Adipocyte (in vitro differentiated cells): ENCODE measurements around the gene NFIB.

Source experiments
- DNase-seq: peaks from one replicate; pipeline ENCODE4 v3.0.0-alpha.2; 2015; ENCODE audit warnings: low read depth
- H3K27me3 ChIP-seq: replicated peaks from 2 replicates; pipeline ENCODE4 v1.7.0; 2013; ENCODE audit warnings: mild to moderate bottlenecking, low read length, moderate library complexity; ENCODE audit not compliant: control insufficient read depth, insufficient read depth
- H3K36me3 ChIP-seq: 2 replicates; pipeline ENCODE4 v1.7.0; 2013; ENCODE audit warnings: low read length, mild to moderate bottlenecking, moderate library complexity; ENCODE audit not compliant: control insufficient read depth, insufficient read depth, severe bottlenecking
- H3K4me1 ChIP-seq: 2 replicates; pipeline ENCODE4 v1.7.0; 2013; ENCODE audit warnings: mild to moderate bottlenecking, low read length, moderate library complexity; ENCODE audit not compliant: control insufficient read depth, insufficient read depth
- H3K4me3 ChIP-seq: 2 replicates; pipeline ENCODE4 v1.7.0; 2013; ENCODE audit warnings: mild to moderate bottlenecking, low read length, moderate library complexity
- H3K9ac ChIP-seq: 2 replicates; pipeline ENCODE4 v1.7.0; 2013; ENCODE audit warnings: mild to moderate bottlenecking, low read length, moderate library complexity
- H3K9me3 ChIP-seq: 2 replicates; pipeline ENCODE4 v1.7.0; 2013; ENCODE audit warnings: mild to moderate bottlenecking, low read length, moderate library complexity; ENCODE audit not compliant: control insufficient read depth

The NFIB gene

GRCh38 chr9:14300588-14300987 lies 13.4 kb downstream of the NFIB start:
- Histone ChIP-seq H3K27me3 (no peaks in the 10 kb centered on the region), H3K9me3 (no peaks in the 10 kb centered on the region), H3K9ac (no peak overlapping the region), H3K36me3 (peaks cover 7% of the 10 kb centered on the region), H3K4me1 (peaks cover 52% of the 10 kb centered on the region), H3K4me3 (no peak overlapping the region)
- DNase-seq, result no peak

DNA sequence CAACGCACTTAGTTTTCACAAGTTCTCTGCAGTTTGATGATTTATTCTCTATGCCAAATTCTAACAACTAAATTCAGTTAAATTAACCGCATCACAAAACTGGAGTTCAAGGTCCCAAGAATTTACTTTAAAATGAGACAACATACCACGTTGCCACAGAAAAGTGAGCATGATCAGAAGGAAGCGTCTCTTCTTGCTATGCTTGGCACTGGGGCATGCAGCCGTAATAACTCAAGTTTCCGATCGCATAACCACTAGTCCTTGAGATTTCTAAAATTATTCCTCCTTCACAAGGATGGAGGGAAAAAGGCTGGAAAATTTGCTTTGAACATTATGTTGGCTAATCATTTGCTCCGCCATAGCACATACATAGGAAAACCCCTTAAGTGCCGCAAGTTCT lies 13.9 kb downstream of the NFIB start:
- Histone ChIP-seq H3K4me3 (no peak overlapping the region), H3K36me3 (peaks cover 5% of the 10 kb centered on the region), H3K4me1 (peaks cover 52% of the 10 kb centered on the region), H3K9me3 (no peaks in the 10 kb centered on the region), H3K9ac (no peak overlapping the region), H3K27me3 (no peaks in the 10 kb centered on the region)
- DNase-seq, result no peak

GRCh38 chr9:14298601-14299022 lies 15.3 kb downstream of the NFIB start:
- no peaks in the 10 kb centered on the region for H3K27me3 ChIP-seq
- H3K9ac ChIP-seq, result no peak overlapping the region
- H3K36me3 ChIP-seq, result peaks cover 3% of the 10 kb centered on the region
- no peak overlapping the region for H3K4me3 ChIP-seq
- peaks cover 64% of the 10 kb centered on the region for H3K4me1 ChIP-seq
- no peaks in the 10 kb centered on the region for H3K9me3 ChIP-seq
- DNase-seq, result no peak

GRCh38 chr9:14296495-14297113 lies 17.3 kb downstream of the NFIB start:
- H3K9me3 ChIP-seq, result no peaks in the 10 kb centered on the region
- peaks cover 3% of the 10 kb centered on the region for H3K36me3 ChIP-seq
- peaks cover 65% of the 10 kb centered on the region for H3K4me1 ChIP-seq
- H3K27me3 ChIP-seq, result no peaks in the 10 kb centered on the region
- H3K9ac ChIP-seq, result no peak overlapping the region
- no peak for DNase-seq
- no peak overlapping the region for H3K4me3 ChIP-seq

DNA sequence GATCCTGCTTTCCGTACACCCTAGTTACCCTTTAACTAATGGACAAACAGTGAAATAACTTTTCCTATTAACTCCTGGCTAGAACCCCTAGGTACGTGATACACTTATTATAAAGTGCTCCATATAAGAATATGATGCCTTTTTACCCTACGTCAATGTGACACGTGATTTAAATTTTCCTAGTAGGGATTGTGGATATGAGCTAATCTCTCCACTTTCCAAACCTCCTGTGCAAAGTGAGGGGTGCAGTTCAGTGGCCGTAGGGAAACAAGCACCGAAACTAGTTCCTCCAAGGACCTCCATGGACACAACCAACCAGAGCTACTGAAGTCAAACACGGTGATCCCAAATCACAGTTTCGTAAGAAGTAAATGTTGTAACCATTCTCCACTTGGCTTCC lies 19.3 kb downstream of the NFIB start:
- Histone ChIP-seq H3K9ac (no peak overlapping the region), H3K4me3 (peak overlapping the region; percentile 64)

GRCh38 chr9:14293801-14294200 lies 20.1 kb downstream of the NFIB start:
- Histone ChIP-seq H3K9ac (no peak overlapping the region), H3K36me3 (peaks cover 3% of the 10 kb centered on the region), H3K4me1 (peaks cover 55% of the 10 kb centered on the region), H3K4me3 (peak overlapping the region; percentile 24), H3K27me3 (no peaks in the 10 kb centered on the region), H3K9me3 (no peaks in the 10 kb centered on the region)
- DNase-seq, result no peak

More for the DNA sequence above, 19.3 kb downstream of the NFIB start:
- Histone ChIP-seq H3K9me3 (no peaks in the 10 kb centered on the region), H3K36me3 (peaks cover 3% of the 10 kb centered on the region), H3K27me3 (no peaks in the 10 kb centered on the region), H3K4me1 (peaks cover 58% of the 10 kb centered on the region)
- no peak for DNase-seq

DNA sequence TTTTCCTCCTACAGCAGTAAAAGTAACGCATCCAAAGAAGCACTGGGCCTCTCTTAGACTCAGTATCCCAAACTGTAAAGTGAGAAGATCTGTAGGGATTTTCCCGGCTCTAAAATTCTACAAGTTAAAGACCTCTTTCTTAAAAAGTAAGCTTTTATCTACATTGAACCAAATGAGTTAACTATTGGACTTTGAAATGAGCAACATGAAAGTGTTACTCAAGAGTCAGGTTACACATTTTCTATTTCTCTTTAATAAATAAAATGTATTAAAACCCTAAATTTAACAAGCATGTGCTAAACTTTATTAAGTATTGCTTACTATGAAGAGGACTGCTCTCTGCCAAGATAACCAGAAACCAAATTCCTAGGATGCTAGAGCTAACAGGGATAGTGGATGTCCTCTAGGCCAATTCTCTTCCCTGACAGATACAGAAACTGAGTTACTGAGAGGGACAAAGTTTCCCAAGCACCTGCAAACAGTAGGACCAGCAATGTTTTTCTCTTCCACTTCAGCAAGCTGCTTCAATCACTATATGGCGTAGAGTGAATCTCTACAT lies 21.7 kb downstream of the NFIB start:
- Histone ChIP-seq H3K9me3 (no peaks in the 10 kb centered on the region), H3K4me1 (peaks cover 46% of the 10 kb centered on the region), H3K27me3 (no peaks in the 10 kb centered on the region), H3K9ac (no peak overlapping the region), H3K4me3 (no peak overlapping the region), H3K36me3 (peaks cover 3% of the 10 kb centered on the region)
- DNase-seq, result no peak

GRCh38 chr9:14289916-14290315 lies 24.0 kb downstream of the NFIB start:
- DNase-seq, result no peak
- Histone ChIP-seq H3K27me3 (no peaks in the 10 kb centered on the region), H3K36me3 (no peaks in the 10 kb centered on the region), H3K9ac (no peak overlapping the region), H3K4me1 (peaks cover 30% of the 10 kb centered on the region), H3K4me3 (no peak overlapping the region), H3K9me3 (no peaks in the 10 kb centered on the region)

DNA sequence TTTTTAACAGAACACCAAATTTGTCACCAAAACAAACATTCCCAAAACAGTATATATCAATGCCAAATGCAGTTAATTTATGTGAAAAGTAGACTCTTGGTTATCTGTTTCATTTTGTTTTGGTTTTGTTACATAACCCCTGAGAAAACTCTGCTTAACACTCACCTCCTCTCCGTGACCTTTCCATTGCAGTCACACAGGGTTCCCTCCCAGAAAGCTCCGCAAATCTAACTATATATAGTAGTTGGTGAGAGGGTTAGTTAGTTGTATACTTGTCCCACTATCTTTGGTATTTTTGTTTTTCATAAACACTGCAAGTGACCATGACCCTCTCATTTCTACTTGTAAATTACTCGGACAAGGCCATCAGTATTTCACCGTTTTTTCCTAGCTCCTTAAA lies 25.5 kb downstream of the NFIB start:
- no peak overlapping the region for H3K4me3 ChIP-seq
- no peak for DNase-seq
- H3K36me3 ChIP-seq, result no peaks in the 10 kb centered on the region
- H3K9me3 ChIP-seq, result no peaks in the 10 kb centered on the region
- no peak overlapping the region for H3K9ac ChIP-seq
- H3K4me1 ChIP-seq, result peaks cover 18% of the 10 kb centered on the region
- H3K27me3 ChIP-seq, result no peaks in the 10 kb centered on the region

DNA sequence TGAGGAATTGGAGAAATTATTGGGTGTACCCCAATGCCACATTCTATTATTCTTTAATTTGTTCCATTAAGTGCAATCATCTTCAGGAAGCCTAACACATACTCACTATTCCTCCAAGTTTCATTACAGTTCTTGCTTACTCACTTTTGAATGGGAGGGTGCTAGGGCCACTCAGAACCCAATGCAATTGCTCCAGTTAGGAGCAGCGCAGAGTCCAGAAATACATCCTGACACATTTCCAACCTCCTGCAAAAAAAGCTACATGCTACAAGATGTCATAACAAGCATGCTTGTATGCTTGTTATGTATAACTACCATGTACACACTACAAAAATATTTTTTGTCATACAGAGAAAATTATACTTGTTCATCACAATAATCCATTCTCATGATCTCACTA lies 27.8 kb downstream of the NFIB start:
- Histone ChIP-seq H3K9ac (no peak overlapping the region), H3K4me3 (no peak overlapping the region), H3K36me3 (no peaks in the 10 kb centered on the region), H3K4me1 (peaks cover 19% of the 10 kb centered on the region), H3K27me3 (no peaks in the 10 kb centered on the region), H3K9me3 (no peaks in the 10 kb centered on the region)
- DNase-seq, result no peak

DNA sequence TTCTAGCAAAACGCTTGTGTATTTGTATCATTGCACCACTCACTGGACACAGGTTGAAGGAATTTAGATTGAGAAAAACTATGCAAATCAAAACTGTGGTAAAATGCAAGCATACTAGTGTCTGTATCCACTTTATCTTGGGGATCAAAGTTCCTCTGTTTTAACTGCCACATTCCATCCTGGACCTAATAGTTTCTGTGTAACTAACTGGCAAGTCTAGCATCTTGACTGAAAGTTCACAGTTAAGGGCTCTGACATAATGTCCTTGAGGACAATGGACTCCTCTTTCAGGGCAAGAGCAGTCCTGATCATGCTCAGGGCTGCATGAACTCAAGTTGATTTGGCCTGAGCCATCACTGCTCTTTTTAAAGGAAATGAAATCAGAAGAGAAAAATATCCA lies 30.7 kb downstream of the NFIB start:
- no peaks in the 10 kb centered on the region for H3K9me3 ChIP-seq
- no peaks in the 10 kb centered on the region for H3K27me3 ChIP-seq
- H3K4me3 ChIP-seq, result no peak overlapping the region
- H3K36me3 ChIP-seq, result no peaks in the 10 kb centered on the region
- H3K4me1 ChIP-seq, result peaks cover 29% of the 10 kb centered on the region
- peak; percentile 43 for DNase-seq
- no peak overlapping the region for H3K9ac ChIP-seq

GRCh38 chr9:14281876-14282275 lies 32.1 kb downstream of the NFIB start:
- no peaks in the 10 kb centered on the region for H3K36me3 ChIP-seq
- DNase-seq, result peak; percentile 35
- no peaks in the 10 kb centered on the region for H3K27me3 ChIP-seq
- H3K9ac ChIP-seq, result no peak overlapping the region
- H3K4me3 ChIP-seq, result no peak overlapping the region
- H3K9me3 ChIP-seq, result no peaks in the 10 kb centered on the region
- peaks cover 43% of the 10 kb centered on the region for H3K4me1 ChIP-seq
